ENCODE measurements around the gene PLXNB2.

The PLXNB2 gene

GRCh38 chr22:50308986-50309600, 1.6 kb upstream of the PLXNB2 start:
- Histone ChIP-seq H4K20me1 (ENCODE audit: insufficient read depth, low read length) (no peaks in the 10 kb centered on the region), H3F3A (ENCODE audit: insufficient read depth, low read length) (peaks cover 9% of the 10 kb centered on the region), H3K36me3 (replicated peaks; ENCODE audit: insufficient read depth, low read length) (no peaks in the 10 kb centered on the region), H3K9me3 (replicated peaks; ENCODE audit: insufficient read depth, low read length) (no peaks in the 10 kb centered on the region), H2AFZ (ENCODE audit: low read length) (no peak overlapping the region), H3K9ac (ENCODE audit: low read length) (peak overlapping the region; percentile 17; the same call in 1 of the 2 replicates), H3K4me3 (ENCODE audit: low read length) (no peak overlapping the region), H3K27ac (ENCODE audit: low read length) (peak overlapping the region; percentile 55; the same call in 1 of the 2 replicates), H3K79me2 (ENCODE audit: low read length) (peaks cover 36% of the 10 kb centered on the region), H3K9me2 (replicated peaks; ENCODE audit: insufficient read depth, low read length) (no peaks in the 10 kb centered on the region), H3K4me2 (ENCODE audit: low read depth, low read length) (peak overlapping the region; percentile 53), H3K4me1 (ENCODE audit: low read length) (peaks cover 22% of the 10 kb centered on the region), H3K27me3 (replicated peaks; ENCODE audit: insufficient read depth, low read length) (no peaks in the 10 kb centered on the region)
- no peak for DNase-seq
- TF ChIP-seq CTCF (IDR thresholded peaks at IDR 0.05; ENCODE audit: low read length) (no peak), EZH2phosphoT487 (IDR thresholded peaks at IDR 0.05; ENCODE audit: low read length) (no peak), EZH2 (optimal IDR thresholded peaks at IDR 0.05; ENCODE audit: low read depth, low read length) (no peak)

- no peaks in the 10 kb centered on the region for H3K9me2 ChIP-seq (replicated peaks; ENCODE audit: insufficient read depth, low read length)
- no peak for DNase-seq
- H3K4me2 ChIP-seq (ENCODE audit: low read depth, low read length) = peak overlapping the region; percentile 53
- H3K9ac ChIP-seq (ENCODE audit: low read length) = peak overlapping the region; percentile 17; the same call in 1 of the 2 replicates
- no peaks in the 10 kb centered on the region for H4K20me1 ChIP-seq (ENCODE audit: insufficient read depth, low read length)
- H3K36me3 ChIP-seq (replicated peaks; ENCODE audit: insufficient read depth, low read length) = no peaks in the 10 kb centered on the region
- TF ChIP-seq EZH2phosphoT487 (IDR thresholded peaks at IDR 0.05; ENCODE audit: low read length) = no peak
- no peak for TF ChIP-seq EZH2 (optimal IDR thresholded peaks at IDR 0.05; ENCODE audit: low read depth, low read length)
- TF ChIP-seq CTCF (IDR thresholded peaks at IDR 0.05; ENCODE audit: low read length) = no peak
- no peaks in the 10 kb centered on the region for H3K27me3 ChIP-seq (replicated peaks; ENCODE audit: insufficient read depth, low read length)
- H3K4me1 ChIP-seq (ENCODE audit: low read length) = peaks cover 22% of the 10 kb centered on the region
- no peak overlapping the region for H3K4me3 ChIP-seq (ENCODE audit: low read length)
- peaks cover 33% of the 10 kb centered on the region for H3K79me2 ChIP-seq (ENCODE audit: low read length)
- no peak overlapping the region for H2AFZ ChIP-seq (ENCODE audit: low read length)
- no peaks in the 10 kb centered on the region for H3K9me3 ChIP-seq (replicated peaks; ENCODE audit: insufficient read depth, low read length)
- H3K27ac ChIP-seq (ENCODE audit: low read length) = peak overlapping the region; percentile 55; the same call in 1 of the 2 replicates
- peaks cover 9% of the 10 kb centered on the region for H3F3A ChIP-seq (ENCODE audit: insufficient read depth, low read length)
These were observed 1.1 kb upstream of the PLXNB2 start for GRCh38 chr22:50308597-50308935.

GRCh38 chr22:50307890-50308596, 597 bp upstream of the PLXNB2 start:
- TF ChIP-seq EZH2phosphoT487 (IDR thresholded peaks at IDR 0.05; ENCODE audit: low read length) = no peak
- no peak for TF ChIP-seq EZH2 (optimal IDR thresholded peaks at IDR 0.05; ENCODE audit: low read depth, low read length)
- no peak for TF ChIP-seq CTCF (IDR thresholded peaks at IDR 0.05; ENCODE audit: low read length)
- Histone ChIP-seq H3K4me3 (ENCODE audit: low read length) (no peak overlapping the region), H3K36me3 (replicated peaks; ENCODE audit: insufficient read depth, low read length) (no peaks in the 10 kb centered on the region), H3K27me3 (replicated peaks; ENCODE audit: insufficient read depth, low read length) (no peaks in the 10 kb centered on the region), H3K9ac (ENCODE audit: low read length) (peak overlapping the region; percentile 17; the same call in 1 of the 2 replicates), H3K9me3 (replicated peaks; ENCODE audit: insufficient read depth, low read length) (no peaks in the 10 kb centered on the region), H3K79me2 (ENCODE audit: low read length) (peaks cover 30% of the 10 kb centered on the region), H3F3A (ENCODE audit: insufficient read depth, low read length) (peaks cover 9% of the 10 kb centered on the region), H4K20me1 (ENCODE audit: insufficient read depth, low read length) (no peaks in the 10 kb centered on the region), H3K4me2 (ENCODE audit: low read depth, low read length) (peak overlapping the region; percentile 53; the same call in 1 of the 2 replicates), H3K4me1 (ENCODE audit: low read length) (peaks cover 22% of the 10 kb centered on the region), H3K27ac (ENCODE audit: low read length) (peak overlapping the region; percentile 55; the same call in 1 of the 2 replicates), H2AFZ (ENCODE audit: low read length) (no peak overlapping the region), H3K9me2 (replicated peaks; ENCODE audit: insufficient read depth, low read length) (no peaks in the 10 kb centered on the region)
- DNase-seq = no peak
